ENCODE measurements around the gene PRR18. TPM values are rescaled to one million over a fixed set of nuclear protein-coding genes. Genes with fewer than 3 reads are reported as not detected.

Gene PRR18
- total RNA-seq, 1 donor from 2014 or later, result not detected

DNA sequence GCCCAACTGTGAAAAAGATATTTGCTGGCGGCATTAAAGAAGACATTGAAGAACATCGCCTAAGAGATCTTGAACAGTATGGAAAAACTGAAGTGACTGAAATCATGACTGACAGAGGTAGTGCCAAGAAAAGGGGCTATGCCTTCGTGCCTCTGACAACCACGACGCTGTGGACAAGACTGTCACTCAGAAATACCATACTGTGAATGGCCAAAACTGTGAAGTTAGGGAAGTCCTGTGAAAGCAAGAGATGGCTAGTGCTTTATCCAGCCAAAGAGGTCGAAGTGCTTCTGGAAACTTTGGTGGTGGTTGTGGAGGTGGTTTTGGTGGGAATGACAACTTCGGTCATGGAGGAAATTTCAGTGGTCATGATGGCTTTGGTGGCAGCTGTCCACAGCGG, 26.7 kb upstream of the PRR18 start:
- DNase-seq (ENCODE audit: extremely low read depth, low read depth, low spot score), result no peak

DNA sequence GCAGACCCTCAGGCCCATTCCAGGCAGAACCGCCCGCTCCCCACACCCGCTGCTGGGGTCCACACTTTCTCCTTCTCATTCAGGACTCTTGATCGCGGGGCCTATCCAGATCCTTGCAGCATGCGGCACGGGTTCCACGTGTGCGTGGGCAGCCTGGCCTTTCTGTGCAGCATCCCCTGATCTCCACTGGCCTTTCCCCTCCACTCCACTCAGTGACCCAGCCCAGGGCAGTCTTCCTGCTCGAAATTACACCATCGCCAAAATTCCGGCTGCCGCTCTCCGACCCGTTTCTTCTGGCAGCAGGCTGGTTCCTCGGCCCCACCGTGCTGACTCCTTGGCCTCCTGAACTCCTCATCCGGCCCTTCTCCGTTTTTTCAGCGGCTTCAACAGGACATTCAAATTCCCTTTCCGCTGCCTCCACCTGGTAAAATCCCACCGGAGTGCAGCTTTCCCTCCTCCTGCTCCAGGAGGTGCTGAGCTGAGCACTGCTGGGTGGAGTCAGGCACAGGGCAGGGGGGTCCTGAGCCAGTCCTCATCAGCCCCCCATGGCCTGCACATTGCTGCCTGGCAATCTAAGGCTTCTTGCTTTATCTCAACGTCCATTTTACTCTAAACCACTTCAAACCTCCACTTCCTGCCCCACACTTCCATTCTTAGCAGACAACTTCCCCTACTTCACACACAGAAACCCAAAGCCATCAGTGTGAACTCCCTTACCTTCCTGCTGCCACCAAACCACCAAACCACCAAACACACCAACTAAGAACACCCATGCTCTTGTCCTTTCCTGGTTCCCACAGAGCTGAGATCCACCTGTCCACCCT, 25.2 kb upstream of the PRR18 start:
- DNase-seq (ENCODE audit: extremely low read depth, low read depth, low spot score), result no peak

DNA sequence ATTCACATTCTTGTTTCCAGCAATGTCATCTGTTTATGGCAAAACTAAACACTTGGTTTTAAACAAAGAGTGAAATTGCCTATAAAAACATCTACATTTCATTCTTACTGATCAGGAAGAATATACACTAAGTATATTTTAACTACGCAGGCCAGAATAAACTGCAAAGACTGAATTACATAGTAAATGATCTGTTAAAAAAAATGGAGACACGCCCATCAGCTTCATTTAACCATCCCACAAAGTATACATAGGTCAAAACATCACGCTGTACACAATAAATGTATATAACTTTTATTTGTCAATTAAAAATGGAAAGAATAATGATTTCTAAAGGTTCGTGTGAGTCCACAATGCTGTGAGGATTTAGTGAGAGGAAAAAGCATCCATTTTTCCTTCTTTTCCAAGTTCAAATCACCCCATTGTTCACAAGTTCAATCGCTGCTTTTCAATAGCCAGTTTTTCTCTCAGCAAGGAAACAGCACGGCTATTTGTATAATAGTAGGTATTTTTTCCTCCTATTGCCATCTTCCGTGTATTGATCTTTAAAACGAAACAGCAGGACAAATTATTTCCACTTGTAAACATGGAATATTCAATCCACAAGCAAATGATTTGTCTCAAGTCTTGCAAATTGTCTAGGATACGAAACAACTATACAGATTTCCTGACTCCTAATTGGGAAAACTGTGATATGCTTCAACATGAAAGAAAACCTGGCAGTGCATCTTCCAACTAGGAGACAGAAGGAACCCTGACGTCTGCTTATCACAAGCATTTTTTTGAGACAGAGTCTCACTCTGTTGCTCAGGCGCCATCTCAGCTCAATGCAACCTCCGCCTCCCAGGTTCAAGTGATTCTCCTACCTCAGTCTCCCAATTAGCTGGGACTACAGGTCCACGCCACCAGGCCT, 23.6 kb upstream of the PRR18 start:
- DNase-seq (ENCODE audit: extremely low read depth, low read depth, low spot score), result no peak

DNA sequence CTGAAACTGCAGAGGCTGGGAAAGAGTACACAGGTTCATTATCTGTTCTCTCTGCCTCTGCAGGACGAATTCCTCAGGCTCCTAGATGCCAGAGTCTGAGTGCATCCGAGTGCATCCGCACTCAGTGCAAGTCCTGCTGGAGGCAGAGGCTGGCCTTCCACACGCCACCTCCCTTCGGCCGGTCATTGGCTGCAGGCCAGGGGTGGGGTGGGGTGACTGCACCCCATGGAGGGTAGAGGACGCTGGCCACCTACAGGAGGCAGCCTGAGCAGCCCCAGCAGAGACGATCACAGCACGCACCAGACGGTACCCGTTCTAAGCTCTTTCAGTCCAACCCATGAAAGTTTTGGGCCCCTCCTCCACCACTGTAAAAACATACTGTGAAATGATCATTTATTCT, 22.4 kb upstream of the PRR18 start:
- no peak for DNase-seq (ENCODE audit: extremely low read depth, low read depth, low spot score)

DNA sequence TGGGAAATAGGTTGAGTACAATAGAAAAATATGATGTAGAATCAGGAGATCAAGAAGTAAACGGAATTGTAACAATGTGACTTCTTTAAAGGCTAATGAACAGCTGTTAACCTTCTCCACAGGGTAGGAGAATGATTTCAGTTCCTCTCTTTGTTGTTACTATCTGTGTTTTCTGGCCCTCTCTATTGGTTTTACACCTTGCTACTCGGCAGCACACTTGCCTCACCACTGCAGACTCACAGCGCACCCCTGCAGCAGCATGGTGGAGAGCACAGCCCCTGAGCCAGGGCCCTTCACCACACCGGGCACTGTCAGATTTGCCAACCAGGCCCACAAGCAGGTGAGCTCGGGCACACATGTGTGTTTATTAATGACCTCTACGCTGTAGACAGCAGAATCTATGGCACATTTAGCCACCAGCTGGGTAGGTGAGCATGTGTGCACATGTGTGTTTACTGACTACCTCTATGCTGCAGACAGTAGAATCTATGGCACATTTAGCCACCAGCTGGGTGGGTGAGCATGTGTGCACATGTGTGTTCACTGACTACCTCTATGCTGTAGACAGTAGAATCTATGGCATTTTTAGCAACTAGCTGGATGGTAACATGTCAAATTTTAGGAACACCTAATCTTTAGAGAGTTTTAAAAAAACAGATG, 17.3 kb upstream of the PRR18 start:
- no peak for DNase-seq (ENCODE audit: extremely low read depth, low read depth, low spot score)

DNA sequence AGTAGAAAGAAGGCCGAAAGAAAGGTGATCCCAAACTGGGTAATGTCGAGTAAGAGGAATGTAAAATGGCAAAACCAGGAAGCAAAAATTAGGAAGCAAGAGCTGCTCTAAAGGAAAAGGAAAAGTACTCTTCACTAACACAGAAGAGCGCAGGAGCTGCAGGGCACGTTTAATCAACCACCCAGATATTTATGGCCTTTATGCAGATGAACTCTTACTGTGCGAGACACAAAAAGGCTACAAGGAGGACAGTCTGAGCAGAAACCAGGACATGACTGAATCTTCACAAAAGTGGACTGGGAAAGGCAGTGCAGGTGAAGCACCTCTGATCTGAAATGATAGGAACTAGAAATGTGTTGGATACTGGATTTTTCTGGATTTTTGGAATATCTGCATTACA, 15.2 kb upstream of the PRR18 start:
- no peak for DNase-seq (ENCODE audit: extremely low read depth, low read depth, low spot score)

DNA sequence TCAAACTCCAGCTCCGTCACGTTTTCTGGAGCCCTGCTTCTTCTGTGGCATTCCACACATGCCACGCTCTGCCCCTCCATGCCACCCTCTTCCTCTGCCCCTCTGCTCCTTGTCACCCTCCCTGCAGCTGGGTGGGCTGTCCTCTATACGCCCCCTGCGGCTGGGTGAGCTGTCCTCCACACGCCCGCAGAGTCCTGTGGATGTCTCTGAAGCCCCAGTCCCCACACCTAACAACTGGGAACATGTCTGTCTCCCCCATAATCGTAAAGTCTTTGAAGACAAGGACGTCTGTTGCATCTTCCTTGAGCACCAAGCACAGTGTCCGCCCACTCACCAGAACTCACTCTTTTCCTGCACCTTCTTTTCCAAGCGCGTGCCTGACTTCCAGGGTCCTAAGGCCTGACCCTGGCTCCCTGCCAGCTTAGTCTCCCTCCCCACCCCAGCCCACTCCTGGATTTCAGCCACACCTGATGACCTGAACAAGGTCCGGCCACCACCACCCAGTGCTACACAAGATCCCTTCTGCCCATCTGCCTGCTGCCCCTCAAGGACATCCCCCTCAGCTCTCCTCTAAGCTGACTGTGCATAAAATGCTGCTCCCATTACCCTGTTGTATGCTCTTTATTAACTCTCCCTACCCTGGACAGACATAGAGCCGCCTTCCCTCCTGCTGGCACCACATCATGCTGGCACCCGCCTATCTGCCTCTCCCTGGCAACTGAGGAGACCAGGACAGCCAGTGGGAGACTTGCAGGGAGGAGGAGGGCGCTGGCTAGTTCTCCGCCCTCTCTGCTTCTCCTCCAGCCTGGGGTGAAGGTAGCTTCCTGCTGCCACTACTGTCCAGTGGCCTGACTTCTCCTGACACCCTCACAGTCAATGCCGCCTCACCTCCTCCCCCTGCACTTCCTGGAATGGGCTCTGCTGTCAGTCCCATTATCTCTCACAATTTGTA, 10.7 kb upstream of the PRR18 start:
- no peak for DNase-seq (ENCODE audit: extremely low read depth, low read depth, low spot score)

DNA sequence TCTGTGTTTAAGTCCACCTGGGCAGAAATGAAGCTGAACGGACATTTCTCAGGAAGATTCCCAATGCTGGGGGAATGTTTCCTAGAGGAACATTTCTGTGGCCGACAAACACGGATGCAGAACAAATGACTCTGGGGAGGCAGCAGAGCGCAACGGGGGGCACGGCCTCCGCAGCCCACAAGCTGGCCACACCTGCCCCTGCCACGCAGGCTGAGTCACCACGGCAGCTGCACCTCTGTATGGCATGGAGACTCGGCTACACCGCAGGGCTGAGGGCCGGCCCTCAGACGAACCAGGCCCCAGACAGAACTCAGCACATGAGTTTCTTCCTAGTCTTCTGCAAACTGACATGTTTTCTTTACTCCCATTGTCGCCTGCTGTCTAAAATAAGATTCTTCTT, 10.0 kb upstream of the PRR18 start:
- no peak for DNase-seq (ENCODE audit: extremely low read depth, low read depth, low spot score)

DNA sequence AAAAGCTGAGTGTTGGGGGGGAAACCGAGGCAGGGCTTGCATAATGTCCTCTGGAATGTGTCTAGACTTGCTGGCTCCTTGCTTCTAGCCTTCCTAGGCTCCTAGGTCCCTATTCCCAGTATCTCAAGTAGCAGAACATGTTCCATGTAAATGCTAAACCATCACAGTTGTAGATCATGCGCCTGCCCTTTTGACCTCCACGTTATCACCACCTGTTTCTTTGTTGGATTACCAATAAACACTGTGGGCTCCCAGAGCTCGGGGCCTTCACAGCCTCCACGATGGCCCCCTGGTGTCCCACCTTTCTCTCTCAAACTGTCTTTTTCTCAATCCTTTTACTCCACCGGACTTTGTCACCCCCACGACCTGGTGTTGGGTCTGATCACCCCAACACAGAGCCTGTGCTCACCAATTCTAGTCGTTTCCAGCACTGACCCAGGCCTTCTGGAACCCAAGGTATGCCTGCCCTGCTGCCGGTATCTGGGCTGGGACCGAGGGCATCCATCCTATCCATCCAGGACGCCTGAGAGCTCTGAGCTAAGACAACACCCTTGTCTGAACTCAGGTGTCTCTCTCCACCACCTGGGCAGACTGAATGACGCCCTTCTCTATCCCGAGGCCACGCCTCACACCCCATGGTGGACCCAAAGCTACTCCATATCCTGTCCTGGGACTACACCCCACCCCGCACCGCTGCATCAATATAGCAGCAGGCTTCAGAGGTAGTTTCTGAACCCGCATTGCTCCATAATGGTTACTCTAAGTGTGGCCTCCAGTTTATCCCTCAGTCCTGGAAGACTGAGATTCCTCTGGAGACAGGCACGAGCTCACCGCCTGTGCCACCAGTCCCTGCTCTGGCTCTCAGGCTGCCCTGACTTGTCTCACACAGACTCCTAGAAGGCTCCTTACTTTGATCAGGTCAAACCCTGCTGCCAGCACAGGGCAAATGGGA, 9.3 kb upstream of the PRR18 start:
- no peak for DNase-seq (ENCODE audit: extremely low read depth, low read depth, low spot score)

DNA sequence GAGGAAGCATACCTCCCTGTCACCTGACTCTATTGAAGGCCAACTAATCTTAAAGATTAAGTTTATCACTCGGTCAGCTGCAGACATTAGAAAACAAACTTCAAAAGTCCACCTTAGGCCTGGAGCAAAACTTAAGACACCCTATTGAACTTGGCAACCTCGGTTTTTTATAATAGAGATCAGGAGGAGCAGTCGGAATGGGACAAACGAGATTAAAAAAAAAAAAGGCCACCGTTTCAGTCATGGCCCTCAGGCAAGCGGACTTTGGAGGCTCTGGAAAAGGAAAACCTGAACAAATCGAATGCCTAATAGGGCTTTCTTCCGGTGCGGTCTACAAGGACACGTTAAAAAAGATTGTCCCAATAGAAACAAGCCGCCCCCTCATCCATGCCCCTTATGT, 7.2 kb upstream of the PRR18 start:
- DNase-seq (ENCODE audit: extremely low read depth, low read depth, low spot score), result no peak

DNA sequence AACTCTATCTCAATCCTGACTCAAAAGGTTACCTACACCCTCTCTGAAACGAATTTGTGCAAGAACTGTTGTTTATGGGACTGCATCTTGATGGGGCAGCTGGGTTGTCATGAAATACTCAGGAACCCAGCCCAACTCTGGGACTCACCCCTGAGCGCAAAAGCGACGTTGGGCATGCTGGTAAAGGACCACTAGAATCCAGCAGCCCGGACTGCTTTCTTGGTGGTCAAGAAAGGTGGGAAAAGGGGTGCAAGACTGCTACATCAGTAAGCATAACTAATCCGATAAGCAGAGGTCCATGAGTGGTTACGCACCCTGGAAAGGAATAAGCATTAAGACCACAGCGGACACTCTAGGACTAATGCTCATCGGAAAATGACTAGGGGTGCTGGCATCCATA, 6.3 kb upstream of the PRR18 start:
- no peak for DNase-seq (ENCODE audit: extremely low read depth, low read depth, low spot score)

DNA sequence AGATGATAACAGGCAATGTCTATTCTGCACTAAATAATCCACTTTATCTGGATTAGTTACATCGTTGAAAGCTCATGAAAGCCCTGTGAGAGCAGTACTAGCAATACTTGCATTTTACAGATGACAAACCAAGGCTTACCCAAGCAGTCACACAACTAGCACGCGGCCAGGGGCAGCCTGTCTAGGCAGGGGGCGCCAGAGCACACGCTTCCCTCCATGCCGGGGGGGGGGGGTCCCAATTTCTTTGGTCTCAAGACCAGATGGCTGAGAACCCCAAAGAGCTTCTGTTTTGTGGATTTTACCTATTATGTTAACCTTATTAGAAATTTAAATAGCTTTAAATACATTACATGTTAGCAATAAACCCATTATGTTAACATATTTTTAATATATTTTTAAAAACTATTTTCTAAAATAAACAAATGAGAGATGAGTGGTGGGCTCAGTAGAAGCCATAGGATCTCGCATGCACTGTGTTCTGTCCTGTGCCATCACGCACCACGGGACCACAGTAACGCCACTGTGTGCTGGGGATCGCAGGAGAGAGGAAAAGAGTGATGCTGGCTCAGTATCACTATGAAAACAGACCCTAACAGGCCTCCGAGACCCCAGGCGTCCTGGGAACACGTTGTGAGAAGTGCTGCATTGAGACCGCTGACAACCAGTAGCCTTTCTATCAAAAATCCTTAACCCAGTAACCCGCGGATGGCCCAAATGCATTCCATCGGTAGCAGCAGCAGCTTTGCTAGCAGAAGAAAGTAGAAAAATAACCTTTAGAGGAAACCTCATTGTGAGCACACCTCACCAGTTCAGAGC, 5.3 kb upstream of the PRR18 start:
- peak; percentile 4 for DNase-seq (ENCODE audit: extremely low read depth, low read depth, low spot score)

DNA sequence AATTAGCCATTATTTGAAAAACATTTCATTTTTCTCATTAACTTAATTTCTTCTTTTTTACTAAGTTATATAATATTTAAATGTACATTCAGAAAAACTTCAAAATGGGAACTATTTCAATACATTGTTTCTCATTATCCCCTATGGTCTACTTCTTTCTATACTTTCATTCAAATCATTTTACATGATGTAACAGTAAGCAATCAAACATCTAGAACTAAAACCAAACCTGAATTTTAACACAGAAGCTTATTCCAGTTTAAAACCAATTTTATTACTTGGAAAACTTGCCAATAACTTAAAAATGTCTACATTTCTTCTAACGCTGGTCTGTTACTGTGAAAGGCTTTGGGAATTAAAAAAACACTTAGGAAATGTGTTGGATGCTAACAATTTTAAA, 4.6 kb upstream of the PRR18 start:
- DNase-seq (ENCODE audit: extremely low read depth, low read depth, low spot score), result no peak

DNA sequence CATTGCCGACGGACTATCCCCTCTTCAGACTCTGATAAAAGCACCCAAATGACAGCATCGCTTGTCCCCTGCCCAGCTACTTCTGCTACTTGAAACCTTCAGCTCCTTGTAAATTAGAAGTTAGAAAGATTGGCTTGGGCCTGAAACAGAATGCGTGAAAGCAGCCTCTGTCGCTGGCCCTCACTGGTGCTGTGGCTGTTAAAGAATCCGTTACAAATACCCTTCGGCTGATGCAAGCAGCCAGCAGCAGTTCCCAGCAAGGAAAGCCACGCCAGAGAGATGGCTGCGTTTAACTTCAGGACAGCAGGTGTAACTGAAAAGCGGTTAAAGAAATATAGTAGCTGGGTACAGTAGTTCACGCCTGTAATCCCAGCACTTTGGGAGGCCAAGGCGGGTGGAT, 2.4 kb upstream of the PRR18 start:
- no peak for DNase-seq (ENCODE audit: extremely low read depth, low read depth, low spot score)

DNA sequence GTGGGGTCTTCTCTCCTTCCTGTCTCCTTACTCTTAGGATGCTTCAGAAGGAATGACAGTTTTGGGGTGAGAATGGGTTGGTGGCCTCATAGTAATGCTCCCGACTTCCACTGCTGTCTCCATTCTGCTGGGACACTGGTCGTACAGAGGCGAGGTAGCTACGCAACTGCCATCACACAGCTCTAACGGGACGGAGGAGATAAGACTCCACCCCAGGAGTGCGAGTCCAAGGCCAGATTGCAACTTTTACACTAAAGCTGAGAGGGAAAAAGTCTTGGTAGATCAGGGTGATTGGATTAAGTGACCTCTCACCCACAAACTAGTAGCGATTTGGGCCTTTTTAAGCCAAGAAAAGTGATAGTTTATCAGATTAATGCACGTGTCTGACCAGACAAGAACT, 1.8 kb upstream of the PRR18 start:
- DNase-seq (ENCODE audit: extremely low read depth, low read depth, low spot score), result no peak

DNA sequence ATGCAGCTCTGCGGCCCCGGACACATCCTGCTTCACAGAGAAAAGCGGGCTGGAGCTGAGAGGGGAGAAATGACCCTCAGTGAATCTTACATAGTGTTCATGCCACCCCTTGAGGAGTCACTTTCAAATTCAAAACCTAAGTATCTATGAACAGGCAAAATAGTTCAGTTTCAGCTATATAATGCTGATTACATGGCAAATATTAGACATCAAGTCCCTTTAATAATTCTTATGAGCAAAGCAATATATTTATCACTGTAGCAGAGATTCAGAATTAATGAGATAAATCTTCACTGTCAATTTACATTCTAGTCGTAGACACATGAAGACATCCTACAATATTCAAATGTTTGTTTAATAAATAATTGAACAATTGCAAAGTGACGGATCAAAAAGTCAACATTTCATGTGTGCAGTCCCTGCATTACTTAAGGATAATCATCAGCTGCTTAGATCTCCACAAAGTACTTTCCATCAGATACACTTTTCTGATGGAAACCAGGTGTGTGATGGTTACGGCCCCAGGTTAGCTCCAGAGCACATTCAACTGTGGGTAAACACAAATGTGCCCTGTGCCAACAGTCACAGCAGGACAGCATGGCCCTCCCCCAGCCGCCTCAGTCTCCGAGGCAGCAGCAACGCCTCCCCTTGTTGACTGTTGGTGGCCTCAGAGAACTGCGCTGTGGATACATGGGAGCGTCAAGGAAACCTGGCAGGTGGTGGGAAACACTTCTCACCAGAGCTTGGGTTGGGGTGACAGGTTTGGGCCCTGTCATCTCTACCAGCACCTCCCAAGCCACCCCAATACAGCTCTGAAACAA, 787 bp upstream of the PRR18 start:
- no peak for DNase-seq (ENCODE audit: extremely low read depth, low read depth, low spot score)

Data from glomerular endothelial cell (primary cell).